ENCODE results near the gene TMEM204. TPM values are rescaled to one million over a fixed set of nuclear protein-coding genes. Genes with fewer than 3 reads are reported as not detected.

The TMEM204 gene
- total and polyA plus RNA-seq, 10 of the 15 experiments (the other 5 are each of a cell fraction or from before 2014, with no cell fraction given): 0.05 to 0.30 (median 0.18) TPM; not detected in 7

DNA sequence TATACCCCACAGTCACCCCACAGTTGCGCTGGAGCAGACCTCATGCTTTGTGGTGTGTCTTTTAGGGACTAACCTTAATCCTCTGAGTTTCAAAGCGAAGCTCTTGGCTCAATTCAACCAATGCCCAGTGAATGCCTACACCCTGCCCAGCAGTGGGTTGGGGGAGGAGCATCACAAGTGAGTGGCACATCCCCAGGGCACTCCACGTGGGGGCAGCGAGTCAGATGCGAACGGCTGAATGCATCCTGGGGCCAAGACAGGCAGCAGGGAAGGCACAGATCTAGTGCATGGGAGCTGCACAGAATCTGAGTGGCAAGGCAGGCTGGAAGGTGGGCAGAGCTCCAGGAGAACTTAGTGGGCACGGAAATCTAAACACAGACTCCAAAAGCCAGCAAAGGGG lies 39.2 kb downstream of the TMEM204 start:
- Histone ChIP-seq H3K4me1 (ENCODE audit: control insufficient read depth, insufficient read depth, low read length) (no peaks in the 10 kb centered on the region), H3K4me3 (no peak overlapping the region), H3K4me2 (ENCODE audit: control insufficient read depth, insufficient read depth) (no peak overlapping the region), H3K9me3 (replicated peaks; ENCODE audit: control insufficient read depth, insufficient read depth, low read length) (no peaks in the 10 kb centered on the region), H3K27ac (ENCODE audit: control insufficient read depth, insufficient read depth) (no peak overlapping the region), H3K79me2 (ENCODE audit: control insufficient read depth, insufficient read depth, low read length) (no peaks in the 10 kb centered on the region), H2AFZ (ENCODE audit: control insufficient read depth, low read depth, low read length) (no peak overlapping the region), H3K9ac (ENCODE audit: control insufficient read depth, insufficient read depth, low read length) (no peak overlapping the region), H4K20me1 (ENCODE audit: control insufficient read depth, insufficient read depth) (no peaks in the 10 kb centered on the region), H3K27me3 (replicated peaks in 1 of 2; ENCODE audit: control insufficient read depth in 2 of 2, insufficient read depth in 2 of 2, low read length in 1 of 2) (no peaks in the 10 kb centered on the region), H3K36me3 (ENCODE audit: control insufficient read depth in 2 of 2, insufficient read depth in 2 of 2, low read length in 1 of 2) (no peaks in the 10 kb centered on the region)
- CTCF ChIA-PET: interaction anchor here (0.6 to 0.7 kb wide), 2 partner anchors 371 to 950 kb away, joined by 3 read pairs; no protein-coding TSS in a partner anchor
- POLR2A ChIA-PET: no interaction called here
- DNase-seq (ENCODE audit: low read depth, low spot score) (no peak), ATAC-seq (no peak), FAIRE-seq (no peak)
- intact Hi-C loops (cut with micrococcal nuclease; ENCODE audit: unreplicated experiment): no loop called here
- no TSS peak for BruUV-seq (replicated peaks)
- RAD21 ChIA-PET (ENCODE audit: unreplicated experiment): no interaction called here
- TF ChIP-seq JUND (IDR thresholded peaks at IDR 0.05; ENCODE audit: low read depth, low read length): no peak
- no peak for TF ChIP-seq RCOR1 (conservative IDR thresholded peaks at IDR 0.05; ENCODE audit: low read depth, low read length)
- TF ChIP-seq TARDBP (IDR thresholded peaks at IDR 0.05; ENCODE audit: borderline replicate concordance): no peak
- in situ Hi-C loops (cut with MboI): no loop called here
- WGBS (ENCODE audit: insufficient coverage, insufficient replicate concordance, low lambda C conversion rate, missing lambda C conversion rate): 52% methylated on average over 7 of the region's 7 CpGs
- SMC1A ChIA-PET (ENCODE audit: uncharacterized antibody, unreplicated experiment): no interaction called here

DNA sequence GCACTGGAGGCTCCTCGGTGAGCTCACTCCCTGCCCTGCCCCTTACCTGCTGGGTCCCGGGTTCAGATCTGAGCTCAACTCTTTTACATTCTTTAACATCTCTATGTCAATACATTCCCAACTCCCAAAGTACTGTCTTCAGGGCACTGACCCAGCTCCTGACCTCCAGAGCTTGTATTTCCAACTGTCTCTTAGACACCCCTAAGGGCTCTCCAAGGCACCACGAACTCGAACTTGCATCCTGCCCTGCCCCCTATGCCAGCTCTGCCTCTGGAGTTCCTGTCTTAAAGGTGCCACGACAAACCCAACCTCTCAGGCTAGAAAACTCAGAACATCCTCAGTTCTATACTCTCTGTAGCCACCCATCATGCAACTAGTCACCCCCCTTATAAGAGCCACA lies 39.8 kb downstream of the TMEM204 start:
- Histone ChIP-seq H3K9me3 (replicated peaks; ENCODE audit: control insufficient read depth, insufficient read depth, low read length) (no peaks in the 10 kb centered on the region), H3K27me3 (replicated peaks in 1 of 2; ENCODE audit: control insufficient read depth in 2 of 2, insufficient read depth in 2 of 2, low read length in 1 of 2) (no peaks in the 10 kb centered on the region), H3K4me1 (ENCODE audit: control insufficient read depth, insufficient read depth, low read length) (no peaks in the 10 kb centered on the region), H3K4me2 (ENCODE audit: control insufficient read depth, insufficient read depth) (no peak overlapping the region), H3K36me3 (ENCODE audit: control insufficient read depth in 2 of 2, insufficient read depth in 2 of 2, low read length in 1 of 2) (no peaks in the 10 kb centered on the region), H4K20me1 (ENCODE audit: control insufficient read depth, insufficient read depth) (no peaks in the 10 kb centered on the region), H3K9ac (ENCODE audit: control insufficient read depth, insufficient read depth, low read length) (no peak overlapping the region), H3K4me3 (no peak overlapping the region), H3K79me2 (ENCODE audit: control insufficient read depth, insufficient read depth, low read length) (no peaks in the 10 kb centered on the region), H3K27ac (ENCODE audit: control insufficient read depth, insufficient read depth) (no peak overlapping the region), H2AFZ (ENCODE audit: control insufficient read depth, low read depth, low read length) (no peak overlapping the region)
- DNase-seq (ENCODE audit: low read depth, low spot score) (no peak), ATAC-seq (no peak), FAIRE-seq (no peak)
- ChIA-PET CTCF (interaction anchor here (0.7 kb wide), 1 partner anchor 370 kb away, joined by 3 read pairs; no protein-coding TSS in a partner anchor), SMC1A (ENCODE audit: uncharacterized antibody, unreplicated experiment) (no interaction called here), POLR2A (no interaction called here), RAD21 (ENCODE audit: unreplicated experiment) (no interaction called here)
- intact Hi-C loops (cut with micrococcal nuclease; ENCODE audit: unreplicated experiment) (no loop called here), in situ Hi-C loops (cut with MboI) (no loop called here)
- no TSS peak for BruUV-seq (replicated peaks)
- 57% methylated on average over 5 of the region's 5 CpGs for WGBS (ENCODE audit: insufficient coverage, insufficient replicate concordance, low lambda C conversion rate, missing lambda C conversion rate)
- no peak for TF ChIP-seq SMARCA5 (IDR thresholded peaks at IDR 0.05)
- no peak for TF ChIP-seq ZNF217 (IDR thresholded peaks at IDR 0.05)
- TF ChIP-seq STAT3 (IDR thresholded peaks at IDR 0.05; ENCODE audit: low read depth, low read length): no peak
- TF ChIP-seq BHLHE40 (IDR thresholded peaks at IDR 0.05; ENCODE audit: borderline replicate concordance in 1 of 2, low read depth in 2 of 2, low read length in 1 of 2): no peak
- TF ChIP-seq, protein P1, sequence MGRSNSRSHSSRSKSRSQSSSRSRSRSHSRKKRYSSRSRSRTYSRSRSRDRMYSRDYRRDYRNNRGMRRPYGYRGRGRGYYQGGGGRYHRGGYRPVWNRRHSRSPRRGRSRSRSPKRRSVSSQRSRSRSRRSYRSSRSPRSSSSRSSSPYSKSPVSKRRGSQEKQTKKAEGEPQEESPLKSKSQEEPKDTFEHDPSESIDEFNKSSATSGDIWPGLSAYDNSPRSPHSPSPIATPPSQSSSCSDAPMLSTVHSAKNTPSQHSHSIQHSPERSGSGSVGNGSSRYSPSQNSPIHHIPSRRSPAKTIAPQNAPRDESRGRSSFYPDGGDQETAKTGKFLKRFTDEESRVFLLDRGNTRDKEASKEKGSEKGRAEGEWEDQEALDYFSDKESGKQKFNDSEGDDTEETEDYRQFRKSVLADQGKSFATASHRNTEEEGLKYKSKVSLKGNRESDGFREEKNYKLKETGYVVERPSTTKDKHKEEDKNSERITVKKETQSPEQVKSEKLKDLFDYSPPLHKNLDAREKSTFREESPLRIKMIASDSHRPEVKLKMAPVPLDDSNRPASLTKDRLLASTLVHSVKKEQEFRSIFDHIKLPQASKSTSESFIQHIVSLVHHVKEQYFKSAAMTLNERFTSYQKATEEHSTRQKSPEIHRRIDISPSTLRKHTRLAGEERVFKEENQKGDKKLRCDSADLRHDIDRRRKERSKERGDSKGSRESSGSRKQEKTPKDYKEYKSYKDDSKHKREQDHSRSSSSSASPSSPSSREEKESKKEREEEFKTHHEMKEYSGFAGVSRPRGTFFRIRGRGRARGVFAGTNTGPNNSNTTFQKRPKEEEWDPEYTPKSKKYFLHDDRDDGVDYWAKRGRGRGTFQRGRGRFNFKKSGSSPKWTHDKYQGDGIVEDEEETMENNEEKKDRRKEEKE (IDR thresholded peaks at IDR 0.05): no peak
- no peak for TF ChIP-seq DPF2 (IDR thresholded peaks at IDR 0.05)
- no peak for TF ChIP-seq EZH2 (IDR thresholded peaks at IDR 0.05; ENCODE audit: borderline replicate concordance, control insufficient read depth, low read depth, low read length)
- TF ChIP-seq, protein P2, sequence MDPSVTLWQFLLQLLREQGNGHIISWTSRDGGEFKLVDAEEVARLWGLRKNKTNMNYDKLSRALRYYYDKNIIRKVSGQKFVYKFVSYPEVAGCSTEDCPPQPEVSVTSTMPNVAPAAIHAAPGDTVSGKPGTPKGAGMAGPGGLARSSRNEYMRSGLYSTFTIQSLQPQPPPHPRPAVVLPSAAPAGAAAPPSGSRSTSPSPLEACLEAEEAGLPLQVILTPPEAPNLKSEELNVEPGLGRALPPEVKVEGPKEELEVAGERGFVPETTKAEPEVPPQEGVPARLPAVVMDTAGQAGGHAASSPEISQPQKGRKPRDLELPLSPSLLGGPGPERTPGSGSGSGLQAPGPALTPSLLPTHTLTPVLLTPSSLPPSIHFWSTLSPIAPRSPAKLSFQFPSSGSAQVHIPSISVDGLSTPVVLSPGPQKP (IDR thresholded peaks at IDR 0.05; ENCODE audit: low read depth, low read length): no peak
- TF ChIP-seq TCF7 (IDR thresholded peaks at IDR 0.05; ENCODE audit: borderline replicate concordance): no peak
- TF ChIP-seq PML (IDR thresholded peaks at IDR 0.05; ENCODE audit: low read length): no peak
- TF ChIP-seq ETV6 (conservative IDR thresholded peaks at IDR 0.05 in 1 of 2, IDR thresholded peaks at IDR 0.05 in 1 of 2; ENCODE audit: borderline replicate concordance in 1 of 2, low read depth in 1 of 2): no peak
- no peak for TF ChIP-seq TCF3 (IDR thresholded peaks at IDR 0.05; ENCODE audit: borderline replicate concordance, insufficient read depth, low read depth, low read length)
- no peak for TF ChIP-seq CHD2 (IDR thresholded peaks at IDR 0.05; ENCODE audit: borderline replicate concordance, low read depth, low read length)
